HepG2 (cell line): Measurements from ENCODE around the gene KIF13A. TPM values are rescaled to one million over a fixed set of nuclear protein-coding genes. Genes with fewer than 3 reads are reported as not detected.

Source experiments
- BRCA1 ChIP-seq: sonication (generic); formaldehyde crosslinking; IDR thresholded peaks from 2 replicates; pipeline ENCODE4 v1.4.0; 2020; ENCODE audit warnings: missing genetic modification reagents
- CHD2 ChIP-seq: IDR thresholded peaks from 2 replicates; pipeline ENCODE4 v1.6.1; 2011; ENCODE audit warnings: low read depth, low read length, improper control_type of control experiment
- FOSL2 ChIP-seq: sonication (generic); formaldehyde crosslinking; IDR thresholded peaks from 2 replicates; pipeline ENCODE4 v1.4.0; 2020; ENCODE audit warnings: missing genetic modification reagents
- KDM2A ChIP-seq: sonication (generic); formaldehyde crosslinking; IDR thresholded peaks from 2 replicates; pipeline ENCODE4 v1.4.0; 2020; ENCODE audit warnings: low read depth, missing genetic modification reagents, borderline replicate concordance
- MBNL3 ChIP-seq: fragments of 250-450 bp; sonication (Bioruptor Pico); conservative IDR thresholded peaks from 2 replicates; pipeline ENCODE4 v1.8.0; 2022; ENCODE audit warnings: mild to moderate bottlenecking, inconsistent platforms
- PCBP1 ChIP-seq: fragments of 200-400 bp; formaldehyde crosslinking; IDR thresholded peaks from 2 replicates; pipeline ENCODE4 v1.6.1; 2017; ENCODE audit warnings: mild to moderate bottlenecking, low read depth, low read length, borderline replicate concordance
- PRDM10 ChIP-seq: sonication (generic); formaldehyde crosslinking; IDR thresholded peaks from 2 replicates; pipeline ENCODE4 v1.4.0; 2020; ENCODE audit warnings: low read depth, missing genetic modification reagents
- SIN3A ChIP-seq: IDR thresholded peaks from 2 replicates; pipeline ENCODE4 v1.6.1; 2011; ENCODE audit warnings: low read depth, mild to moderate bottlenecking, control low read depth, low read length, borderline replicate concordance
- TAF1 ChIP-seq: sonication (generic); formaldehyde crosslinking; IDR thresholded peaks from 2 replicates; pipeline ENCODE4 v1.4.0; 2020; ENCODE audit warnings: missing genetic modification reagents
- THAP7 ChIP-seq: sonication (generic); formaldehyde crosslinking; IDR thresholded peaks from 2 replicates; pipeline ENCODE4 v1.8.1; 2023; ENCODE audit warnings: mild to moderate bottlenecking, missing genetic modification reagents
- THRA ChIP-seq: sonication (generic); formaldehyde crosslinking; IDR thresholded peaks from 2 replicates; pipeline ENCODE4 v1.4.0; 2020; ENCODE audit warnings: missing genetic modification reagents, borderline replicate concordance
- XBP1 ChIP-seq: sonication (generic); formaldehyde crosslinking; IDR thresholded peaks from 2 replicates; pipeline ENCODE4 v1.5.0; 2020; ENCODE audit warnings: missing genetic modification reagents
- YEATS4 ChIP-seq: sonication (generic); formaldehyde crosslinking; IDR thresholded peaks from 2 replicates; pipeline ENCODE4 v1.4.0; 2020; ENCODE audit warnings: missing genetic modification reagents, borderline replicate concordance
- ZBTB26 ChIP-seq: IDR thresholded peaks from 2 replicates; pipeline ENCODE4 v1.6.1; 2016; ENCODE audit warnings: missing compliant biosample characterization, missing genetic modification reagents, borderline replicate concordance
- ZFP91 ChIP-seq: sonication (generic); formaldehyde crosslinking; IDR thresholded peaks from 2 replicates; pipeline ENCODE4 v1.9.0; 2022; ENCODE audit warnings: missing genetic modification reagents, mild to moderate bottlenecking, borderline replicate concordance
- ZNF317 ChIP-seq: sonication (generic); formaldehyde crosslinking; IDR thresholded peaks from 2 replicates; pipeline ENCODE4 v1.5.0; 2020; ENCODE audit warnings: mild to moderate bottlenecking, missing genetic modification reagents
- ZNF558 ChIP-seq: sonication (generic); formaldehyde crosslinking; IDR thresholded peaks from 2 replicates; pipeline ENCODE4 v1.9.0; 2022; ENCODE audit warnings: mild to moderate bottlenecking, missing genetic modification reagents, borderline replicate concordance
- ZNF589 ChIP-seq: sonication (generic); formaldehyde crosslinking; conservative IDR thresholded peaks from 2 replicates; pipeline ENCODE4 v1.8.0; 2022; ENCODE audit warnings: mild to moderate bottlenecking, moderate library complexity, missing genetic modification reagents
- ZNF639 ChIP-seq: conservative IDR thresholded peaks from 2 replicates; pipeline ENCODE4 v1.6.1; 2018; ENCODE audit warnings: missing genetic modification reagents
- polyA plus RNA-seq, 8 experiments: library from polyadenylated mRNA; depleted of rRNA in 3 of 8; stranded (reverse) in 7 of 8; unstranded in 1 of 8; fragments of >200 nt; fragmentation: Illumina TruSeq in 4 of 8; extraction: Trizol in 4 of 8; gene quantifications; 2 replicates each; pipeline versions ENCODE4 v1.2.1 to v1.2.3, GENCODE V29; 2011 to 2016; ENCODE audit warnings: low read depth in 4 of 8, missing spikeins in 1 of 8, mixed read lengths in 1 of 8; ENCODE audit not compliant: insufficient read depth in 1 of 8
- total RNA-seq, 5 experiments: library from RNA; depleted of rRNA; stranded (reverse); fragments of >200 nt; fragmentation: Illumina TruSeq; extraction: Trizol; gene quantifications; 2 replicates each; pipeline ENCODE4 v1.2.3, GENCODE V29; 2016; ENCODE audit warnings: low read depth in 1 of 5

Gene KIF13A
- total and polyA plus RNA-seq, 2 of the 13 experiments (the other 11 are each of a cell fraction or from before 2014, with no cell fraction given) = 21.1 to 37.2 TPM

- no peak for TF ChIP-seq KDM2A (CRISPR knock-in tag)
- no peak for TF ChIP-seq BRCA1 (CRISPR knock-in tag)
- no peak for TF ChIP-seq THAP7 (CRISPR knock-in tag)
- TF ChIP-seq PRDM10 (CRISPR knock-in tag) = no peak
- TF ChIP-seq MBNL3 (CRISPR knock-in tag) = no peak
- TF ChIP-seq ZNF589 (CRISPR knock-in tag) = no peak
- TF ChIP-seq THRA = no peak
- no peak for TF ChIP-seq PCBP1
- TF ChIP-seq ZFP91 (CRISPR knock-in tag) = no peak
- no peak for TF ChIP-seq ZNF558 (CRISPR knock-in tag)
- TF ChIP-seq XBP1 (CRISPR knock-in tag) = no peak
- no peak for TF ChIP-seq CHD2
- 0 out of 2 replicates have a peak, but pooled peaks have one; percentile 11 for TF ChIP-seq FOSL2 (CRISPR knock-in tag)
- TF ChIP-seq ZNF317 (CRISPR knock-in tag) = peak; percentile 76
- no peak for TF ChIP-seq ZBTB26
- no peak for TF ChIP-seq ZNF639 (CRISPR knock-in tag)
- no peak for TF ChIP-seq SIN3A
- TF ChIP-seq TAF1 (CRISPR knock-in tag) = peak; percentile 39; the same call in 1 of the 2 replicates
- no peak for TF ChIP-seq YEATS4
Observed at GRCh38 chr6:17744019-17744756, 243.2 kb downstream of the KIF13A start (continued).
